Measurements from ENCODE around the gene PDPN.
"Not testable (repeated sequence)": the region's sequence is repeated elsewhere in the genome, so short reads cannot be mapped to it uniquely, and the experiment has no call there.

PDPN gene, protein sequence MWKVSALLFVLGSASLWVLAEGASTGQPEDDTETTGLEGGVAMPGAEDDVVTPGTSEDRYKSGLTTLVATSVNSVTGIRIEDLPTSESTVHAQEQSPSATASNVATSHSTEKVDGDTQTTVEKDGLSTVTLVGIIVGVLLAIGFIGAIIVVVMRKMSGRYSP

DNA sequence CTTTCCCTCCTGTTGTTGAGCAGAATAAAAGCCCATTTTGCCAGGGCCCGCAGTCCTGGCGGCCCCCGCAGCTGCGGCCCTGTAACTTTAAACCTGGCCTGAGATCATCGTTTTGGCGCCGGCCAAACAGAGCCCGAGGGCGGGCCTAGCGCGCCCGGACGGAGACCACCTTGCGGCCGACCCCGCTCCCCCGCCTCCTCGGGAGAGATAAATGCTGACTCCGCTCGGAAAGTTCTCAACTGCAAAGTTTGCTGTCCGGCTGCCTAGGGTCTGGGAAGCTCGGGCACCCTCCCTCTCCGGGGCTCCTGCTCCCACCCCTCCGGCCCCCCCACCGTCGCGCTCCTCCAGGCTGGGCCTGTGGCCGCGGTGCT lies at the start of gene PDPN:
Gene PDPN (plus strand): TSS at position 238 of the 371 bp plus-strand sequence. CDS start 202 bp downstream, outside the sequence.
- peak within 1 kb of the TSS; percentile 74 for H3K27ac ChIP-seq
- no peak for DNase-seq (ENCODE audit: low read depth, low spot score)

DNA sequence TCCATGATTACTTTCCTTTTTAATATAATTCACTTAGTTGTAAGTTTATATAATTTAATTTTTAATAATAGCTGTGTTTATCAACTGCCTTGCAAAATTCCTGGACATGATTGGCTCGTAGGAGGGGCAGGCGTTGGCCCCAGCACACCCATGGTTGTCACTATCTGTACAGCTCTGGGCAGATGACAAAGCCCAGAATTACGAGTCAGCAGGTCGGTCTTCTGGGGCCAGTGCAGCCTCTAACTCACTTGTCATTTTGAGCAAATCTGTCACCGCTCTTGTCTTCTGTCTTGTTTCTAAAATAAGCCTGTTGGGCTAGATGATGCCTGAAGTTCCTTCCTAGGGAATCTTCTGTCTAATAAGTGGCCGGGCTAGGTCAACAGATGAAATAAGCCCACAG lies 48.4 kb upstream of the PDPN start:
- no peak for DNase-seq (ENCODE audit: low read depth, low spot score)
- H3K27ac ChIP-seq: no peak overlapping the region

DNA sequence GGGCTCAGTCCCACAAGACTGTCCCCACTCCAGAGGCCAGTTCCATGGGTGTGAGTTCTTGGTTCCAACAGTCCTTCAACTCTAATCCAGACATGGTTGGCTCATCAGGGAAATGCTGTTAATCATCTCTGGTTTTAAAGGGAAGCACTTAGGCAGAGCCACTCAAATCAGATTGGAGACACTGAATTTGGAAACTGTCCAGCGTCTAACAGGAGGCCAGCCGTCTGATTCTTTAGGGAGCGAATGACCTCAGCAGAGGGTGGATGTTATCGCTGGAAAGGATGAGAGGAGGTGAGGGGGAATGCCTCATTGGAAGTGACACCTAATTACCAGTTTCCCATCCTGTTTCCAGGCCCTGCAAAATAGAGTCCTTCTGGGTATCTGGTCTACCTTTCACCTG lies 47.1 kb upstream of the PDPN start:
- no peak for DNase-seq (ENCODE audit: low read depth, low spot score)
- H3K27ac ChIP-seq: no peak overlapping the region

DNA sequence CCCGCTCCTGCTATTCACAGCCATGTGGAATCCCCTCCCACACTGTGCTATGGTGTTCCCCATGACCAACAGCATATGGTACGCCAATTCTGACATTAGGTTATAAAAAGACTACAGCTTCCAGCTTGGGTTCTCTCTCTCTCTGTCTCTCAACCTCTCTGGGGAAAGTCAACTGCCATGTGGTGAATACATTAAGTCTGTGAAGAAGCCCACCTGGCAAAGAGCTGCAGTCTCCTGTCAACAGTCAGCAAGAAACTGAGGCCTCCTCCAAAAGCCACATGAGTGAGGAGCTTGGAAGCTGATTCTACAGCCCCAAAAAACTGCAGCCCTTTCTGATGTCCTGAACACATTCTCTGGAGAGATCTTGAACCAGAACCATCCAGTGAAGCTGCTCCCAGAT lies 44.8 kb upstream of the PDPN start:
- no peak overlapping the region for H3K27ac ChIP-seq
- DNase-seq (ENCODE audit: low read depth, low spot score): no peak

DNA sequence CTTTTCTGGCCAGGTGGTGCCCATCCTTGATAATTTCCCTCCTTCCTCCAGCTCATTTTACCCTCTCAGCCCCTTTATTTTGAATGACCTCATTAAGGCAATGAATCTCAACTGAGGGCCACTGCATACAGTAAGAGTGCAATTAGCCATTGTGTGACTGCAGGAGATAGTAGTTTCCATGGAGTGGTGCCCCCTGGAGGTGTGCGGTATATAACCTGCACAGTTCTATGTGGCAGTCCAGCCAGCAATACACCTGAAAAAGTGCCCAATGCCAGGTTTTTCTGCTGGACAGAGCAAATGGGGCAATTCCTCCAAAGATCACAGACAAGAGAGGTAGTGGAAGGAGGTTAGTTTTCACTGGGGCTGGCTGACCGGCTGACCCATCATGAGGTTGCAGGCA lies 43.9 kb upstream of the PDPN start:
- H3K27ac ChIP-seq: no peak overlapping the region
- no peak for DNase-seq (ENCODE audit: low read depth, low spot score)

DNA sequence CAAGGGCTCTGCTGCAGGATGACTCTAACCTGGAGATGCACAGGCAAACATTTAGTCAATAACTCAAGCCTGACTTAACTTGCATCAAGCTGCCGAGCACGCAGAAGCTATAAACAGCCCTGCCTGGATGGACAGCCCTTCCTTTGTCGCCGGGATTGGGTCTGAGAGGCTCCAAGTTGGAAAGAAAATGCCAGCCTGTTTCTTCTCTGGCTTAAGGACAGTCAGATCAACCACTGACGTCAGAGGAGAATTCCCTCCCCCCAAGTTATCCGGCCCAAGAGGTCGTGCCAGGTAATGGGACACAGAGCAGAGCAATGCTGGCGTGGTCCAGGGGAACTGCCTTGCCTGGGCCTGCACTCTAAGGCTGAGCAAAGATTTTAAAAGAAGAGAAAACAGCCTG lies 42.8 kb upstream of the PDPN start:
- no peak overlapping the region for H3K27ac ChIP-seq
- no peak for DNase-seq (ENCODE audit: low read depth, low spot score)

DNA sequence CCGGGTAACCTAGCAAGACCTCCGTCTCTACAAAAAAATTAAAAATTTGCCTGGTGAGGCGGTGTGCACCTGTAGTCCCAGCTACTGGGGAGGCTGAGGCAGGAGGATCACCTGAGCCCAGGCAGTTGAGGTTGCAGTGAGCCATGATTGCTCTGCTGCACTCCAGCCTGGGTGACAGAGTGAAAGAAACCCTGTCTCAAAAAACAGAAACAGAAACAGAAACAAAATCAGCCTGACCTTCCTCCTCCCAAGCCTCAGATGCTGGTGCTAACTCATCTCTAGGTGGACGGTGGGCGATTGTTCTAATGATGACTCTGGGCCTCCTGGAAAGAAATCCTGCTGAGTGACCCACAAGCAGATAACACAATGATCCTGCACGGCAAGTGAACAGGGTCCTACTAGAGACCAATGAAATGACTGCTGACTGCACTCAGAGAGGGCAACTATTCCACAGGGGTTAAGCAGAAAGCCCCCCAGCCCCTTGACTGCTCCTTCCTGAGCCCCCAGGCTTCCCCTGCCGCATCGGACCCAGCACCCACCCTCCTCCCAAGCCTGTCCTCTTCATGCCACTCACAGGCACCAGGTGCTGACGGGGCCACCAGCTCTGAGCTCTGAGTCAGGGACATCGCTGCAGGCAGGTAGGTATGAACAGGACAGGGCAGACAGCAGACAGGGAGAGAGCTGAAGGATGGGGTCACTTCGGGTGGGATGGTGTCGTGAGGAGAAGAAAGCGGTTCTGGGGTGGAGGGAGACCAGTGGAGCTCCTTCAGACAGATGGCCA lies 42.0 kb upstream of the PDPN start:
- DNase-seq (ENCODE audit: low read depth, low spot score): no peak
- no peak overlapping the region for H3K27ac ChIP-seq

DNA sequence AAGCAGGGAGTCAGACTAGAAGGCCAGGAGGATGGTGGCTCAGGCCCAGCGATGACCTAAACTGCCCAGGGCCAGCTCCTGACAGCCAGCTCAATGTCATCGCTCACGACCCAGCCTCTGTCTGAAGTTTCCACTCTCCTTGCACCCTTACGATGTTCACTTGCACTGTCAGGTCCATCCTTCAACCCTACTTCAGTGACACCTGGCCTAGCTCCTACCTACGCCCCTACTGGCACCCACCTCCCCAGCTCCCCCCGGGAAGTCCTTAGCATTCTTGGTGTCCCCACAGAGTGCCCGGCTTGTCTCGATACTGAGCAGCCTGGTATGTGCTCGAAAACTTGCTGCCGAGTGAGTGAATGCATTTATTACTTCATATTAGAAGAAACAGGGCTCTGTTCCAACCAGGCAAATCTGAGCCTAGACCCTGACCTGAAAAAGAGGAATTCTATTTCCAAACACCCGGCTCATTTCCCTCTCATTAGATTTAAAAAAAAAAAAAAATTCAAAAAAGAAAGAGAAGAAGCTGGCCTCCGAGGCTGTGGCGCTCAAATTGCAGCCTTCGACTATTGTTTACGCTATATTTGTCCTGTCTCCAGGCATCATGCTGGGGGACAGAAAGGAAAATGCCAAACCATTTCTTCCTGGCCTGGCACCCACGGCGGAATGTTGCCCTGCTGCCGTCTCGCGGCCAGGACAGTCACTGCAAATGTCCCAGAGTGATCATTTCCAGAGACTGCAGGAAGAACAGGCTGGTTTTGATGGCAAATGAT lies 40.0 kb upstream of the PDPN start:
- DNase-seq (ENCODE audit: low read depth, low spot score): no peak
- no peak overlapping the region for H3K27ac ChIP-seq

DNA sequence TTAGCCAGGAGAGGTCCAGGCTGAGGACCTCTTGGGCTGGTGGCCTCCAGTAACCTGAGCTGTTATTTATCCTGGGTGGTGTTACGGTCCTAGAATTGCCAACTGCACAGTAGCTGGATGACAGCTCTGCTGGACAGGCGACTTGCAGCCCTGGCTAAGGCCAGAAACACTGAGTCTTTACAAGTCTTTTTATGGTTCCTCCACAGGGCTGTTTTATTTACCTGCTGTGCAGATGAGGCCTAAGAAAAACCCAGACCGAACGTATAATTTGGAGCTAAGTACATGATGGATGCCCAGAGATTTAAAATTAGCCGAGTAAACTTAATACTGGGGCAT lies 39.4 kb upstream of the PDPN start:
- DNase-seq (ENCODE audit: low read depth, low spot score): no peak
- H3K27ac ChIP-seq: no peak overlapping the region

DNA sequence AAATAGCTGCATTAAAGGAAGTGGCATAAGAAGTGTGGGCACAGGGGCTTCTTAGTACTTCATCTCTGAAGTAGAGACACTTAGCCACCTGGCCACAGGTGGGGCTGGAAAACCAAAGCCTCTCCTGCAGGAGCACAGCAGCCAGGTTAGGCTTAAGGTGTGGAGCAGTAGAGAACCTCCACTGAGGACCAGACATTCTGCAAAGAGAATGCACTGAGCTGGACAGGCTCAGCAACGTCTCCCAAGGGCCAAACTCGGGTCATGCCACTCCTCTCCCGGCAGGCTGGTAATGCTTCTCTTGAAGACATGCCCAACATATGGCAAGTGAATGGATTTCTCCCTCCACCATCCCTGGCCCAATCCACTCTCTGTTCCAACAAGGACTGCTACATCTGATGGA lies 36.8 kb upstream of the PDPN start:
- DNase-seq (ENCODE audit: low read depth, low spot score): no peak
- H3K27ac ChIP-seq: no peak overlapping the region

DNA sequence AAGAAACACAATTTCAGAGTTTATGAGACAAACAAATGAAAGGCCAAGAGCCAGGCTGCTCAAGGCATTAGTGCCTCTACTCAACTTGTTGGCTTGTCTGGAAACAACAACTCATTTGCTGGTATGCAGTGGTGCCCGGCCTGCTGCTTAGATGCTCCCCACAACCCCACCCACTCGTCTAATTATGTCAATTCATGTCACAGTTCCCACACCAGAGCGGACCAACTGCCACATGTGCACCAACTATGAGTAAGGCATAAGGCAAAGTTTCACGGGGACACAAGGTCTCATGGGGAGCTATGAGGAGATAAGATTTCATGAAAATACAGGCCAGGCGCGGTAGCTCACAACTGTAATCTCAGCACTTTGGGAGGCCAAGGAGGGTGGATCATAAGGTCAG lies 35.4 kb upstream of the PDPN start:
- DNase-seq (ENCODE audit: low read depth, low spot score): no peak
- no peak overlapping the region for H3K27ac ChIP-seq

DNA sequence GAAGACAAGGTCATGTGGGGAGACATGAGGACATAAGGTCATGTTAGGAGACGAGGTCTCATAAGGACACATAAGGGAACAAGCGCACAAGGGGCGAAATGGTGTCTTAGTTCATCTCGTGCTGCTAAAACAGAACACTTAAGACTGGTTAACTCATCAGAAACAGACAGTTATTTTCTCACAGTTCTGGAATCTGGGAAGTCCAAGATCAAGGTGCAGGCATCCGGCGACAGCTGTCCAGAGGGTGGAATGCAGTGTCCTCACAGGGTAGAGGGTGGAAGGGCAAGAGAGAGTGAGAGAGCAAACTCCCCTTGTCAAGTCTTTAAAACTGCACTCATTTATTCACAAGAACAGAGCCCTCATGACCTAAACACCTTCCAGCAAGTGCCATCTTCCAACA lies 34.6 kb upstream of the PDPN start:
- no peak overlapping the region for H3K27ac ChIP-seq
- no peak for DNase-seq (ENCODE audit: low read depth, low spot score)

DNA sequence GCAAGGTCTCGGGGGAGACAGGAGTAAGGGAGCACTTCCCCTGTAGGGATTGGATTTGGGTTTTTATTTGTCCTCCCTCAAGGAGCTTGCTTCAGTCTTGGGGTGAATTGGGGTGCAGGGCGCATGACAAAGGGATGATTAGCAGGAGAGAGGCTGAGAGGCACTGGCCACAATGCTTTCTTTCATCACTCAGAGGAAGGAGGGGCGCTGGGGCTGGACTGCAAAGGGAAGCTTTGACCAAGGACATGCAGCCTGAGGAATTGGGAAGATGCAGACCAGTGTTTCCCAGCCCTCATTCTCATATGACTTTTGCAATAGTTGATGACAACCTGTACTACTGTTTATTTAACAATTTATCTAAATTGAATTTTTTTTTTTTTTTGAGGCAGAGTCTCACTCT lies 34.1 kb upstream of the PDPN start:
- DNase-seq (ENCODE audit: low read depth, low spot score): no peak
- H3K27ac ChIP-seq: no peak overlapping the region

DNA sequence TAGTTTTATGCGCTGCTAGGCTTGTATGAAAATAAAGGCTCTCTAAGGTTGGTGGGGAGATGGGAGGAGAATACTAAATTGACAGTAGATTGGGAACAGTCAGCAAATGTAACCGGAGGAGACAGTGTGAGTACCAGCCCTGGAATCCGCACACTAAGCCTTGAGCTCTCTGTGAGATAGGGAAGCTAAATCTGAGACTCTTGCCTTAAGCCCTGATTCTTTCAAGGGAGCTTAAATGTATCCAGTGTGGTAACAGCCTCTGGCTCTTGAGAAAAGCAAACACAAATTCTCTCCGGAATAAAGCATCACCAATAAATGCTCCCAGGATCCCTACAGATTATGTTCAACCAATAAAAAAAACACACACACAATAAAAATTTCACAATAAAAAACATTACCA lies 33.0 kb upstream of the PDPN start:
- no peak overlapping the region for H3K27ac ChIP-seq
- no peak for DNase-seq (ENCODE audit: low read depth, low spot score)

DNA sequence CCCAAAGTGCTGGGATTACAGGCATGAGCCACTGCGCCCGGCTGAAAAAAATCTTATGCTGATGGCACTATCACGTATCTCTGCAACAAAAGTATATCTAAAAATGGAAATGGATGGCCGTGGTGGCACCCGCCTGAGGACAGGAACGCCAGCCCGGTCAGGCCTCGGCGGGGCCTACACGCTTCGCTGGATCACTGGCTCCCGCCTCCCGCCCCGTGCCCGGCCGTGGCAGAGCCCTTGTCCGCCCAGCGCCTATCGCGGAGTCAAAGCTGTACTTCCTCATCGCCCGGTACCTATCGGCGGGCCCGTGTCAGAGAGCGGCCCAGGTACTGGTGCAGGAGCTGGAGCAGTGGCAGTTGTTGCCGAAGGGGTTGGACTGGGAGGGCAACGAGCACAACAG lies 28.8 kb upstream of the PDPN start:
- DNase-seq (ENCODE audit: low read depth, low spot score): no peak
- H3K27ac ChIP-seq: no peak overlapping the region

DNA sequence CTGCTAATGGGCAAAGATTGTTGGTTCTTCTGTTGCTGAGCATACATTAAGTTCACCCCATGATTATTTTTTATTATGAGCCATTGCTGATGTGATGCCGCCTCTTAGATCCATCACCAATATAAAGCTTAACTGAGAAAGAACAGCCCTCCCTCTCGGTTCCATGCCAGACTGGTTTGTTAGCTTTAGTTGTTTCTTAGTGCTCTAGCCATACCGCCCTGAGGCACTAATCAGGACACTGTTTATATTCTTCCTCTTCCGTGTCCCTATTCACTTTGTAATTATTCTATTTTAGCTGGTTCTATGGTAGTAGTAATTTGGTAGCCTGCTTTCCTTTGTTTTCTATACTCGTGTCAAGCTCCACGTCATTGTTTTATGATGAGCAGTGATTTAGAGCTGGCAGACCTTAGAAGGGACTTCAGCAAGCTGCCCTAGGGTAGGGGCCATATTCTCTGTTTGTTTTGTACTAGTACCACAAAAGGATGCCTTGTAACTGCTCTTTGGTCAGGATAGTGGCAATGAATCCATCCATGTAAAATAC lies 27.3 kb upstream of the PDPN start:
- DNase-seq (ENCODE audit: low read depth, low spot score): no peak
- H3K27ac ChIP-seq: no peak overlapping the region

DNA sequence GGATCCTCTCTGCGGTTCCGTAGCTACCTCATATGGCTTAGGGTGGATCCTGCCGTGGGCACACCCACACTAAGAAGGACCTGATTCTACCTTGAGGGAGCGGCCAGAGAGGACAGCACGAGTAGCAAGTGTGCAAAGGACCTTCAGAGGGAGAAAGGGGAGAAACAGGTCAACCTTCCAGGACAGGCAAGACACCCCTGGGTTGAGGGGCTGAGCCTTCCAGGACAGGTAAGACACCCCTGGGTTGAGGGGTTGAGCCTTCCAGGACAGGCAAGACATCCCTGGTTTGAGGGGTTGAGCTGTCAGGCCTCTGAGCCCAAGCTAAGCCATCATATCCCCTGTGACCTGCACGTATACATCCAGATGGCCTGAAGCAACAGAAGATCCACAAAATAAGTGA lies 23.1 kb upstream of the PDPN start:
- H3K27ac ChIP-seq: no peak overlapping the region
- DNase-seq (ENCODE audit: low read depth, low spot score): no peak

DNA sequence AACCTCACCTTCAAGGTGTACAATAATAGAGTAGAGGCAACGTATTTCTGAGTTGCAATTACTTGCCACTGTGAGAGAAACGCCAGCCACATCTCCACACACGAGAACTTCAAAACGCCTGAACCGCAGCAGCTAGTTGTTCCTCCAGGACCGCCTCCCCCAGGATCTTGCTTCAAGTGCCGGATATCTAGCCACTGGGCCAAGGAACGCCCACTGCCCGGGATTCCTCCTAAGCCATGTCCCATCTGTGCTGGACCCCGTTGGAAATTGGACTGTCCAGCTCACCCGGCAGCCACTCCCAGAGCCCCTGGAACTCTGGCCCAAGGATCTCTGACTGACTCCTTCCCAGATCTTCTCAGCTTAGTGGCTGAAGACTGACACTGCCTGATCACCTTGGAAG lies 20.7 kb upstream of the PDPN start:
- DNase-seq (ENCODE audit: low read depth, low spot score); H3K27ac ChIP-seq: not testable (repeated sequence)

DNA sequence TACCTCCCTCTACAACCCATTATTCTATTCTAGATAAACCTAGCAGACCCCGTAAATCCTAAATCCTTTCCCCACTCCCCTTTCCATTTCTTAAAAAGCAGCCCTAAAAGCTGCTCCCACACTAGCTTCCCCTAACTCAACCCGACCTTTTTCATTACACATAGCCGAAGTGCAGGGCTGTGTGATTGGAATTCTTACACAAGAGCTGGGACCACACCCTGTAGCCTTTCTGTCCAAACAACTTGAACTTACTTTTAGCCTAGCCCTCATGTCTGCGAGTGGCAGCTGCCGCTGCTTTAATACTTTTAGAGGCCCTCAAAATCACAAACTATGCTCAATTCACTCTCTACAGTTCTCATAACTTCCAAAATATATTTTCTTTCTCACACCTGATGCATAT lies 19.6 kb upstream of the PDPN start:
- H3K27ac ChIP-seq: no peak overlapping the region
- DNase-seq (ENCODE audit: low read depth, low spot score): no peak

DNA sequence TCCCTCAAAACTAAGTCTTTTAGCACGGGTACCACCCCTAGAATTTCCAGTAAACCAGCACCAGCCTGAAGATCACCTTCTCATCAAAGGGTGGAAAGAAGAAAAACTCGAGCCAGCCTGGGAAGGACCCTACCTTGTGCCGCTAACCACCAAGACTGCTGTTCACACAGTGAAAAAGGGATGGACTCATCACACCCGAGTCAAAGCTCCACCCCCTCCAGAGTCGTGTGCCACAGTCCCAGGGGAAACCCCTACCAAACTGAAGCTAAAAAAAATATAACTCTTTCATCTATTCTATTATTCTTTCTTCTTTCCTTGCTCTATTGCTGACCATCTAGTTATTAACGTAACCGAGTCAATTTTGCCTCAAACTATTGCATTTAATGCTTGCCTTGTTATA lies 13.2 kb upstream of the PDPN start:
- H3K27ac ChIP-seq; DNase-seq (ENCODE audit: low read depth, low spot score): not testable (repeated sequence)

DNA sequence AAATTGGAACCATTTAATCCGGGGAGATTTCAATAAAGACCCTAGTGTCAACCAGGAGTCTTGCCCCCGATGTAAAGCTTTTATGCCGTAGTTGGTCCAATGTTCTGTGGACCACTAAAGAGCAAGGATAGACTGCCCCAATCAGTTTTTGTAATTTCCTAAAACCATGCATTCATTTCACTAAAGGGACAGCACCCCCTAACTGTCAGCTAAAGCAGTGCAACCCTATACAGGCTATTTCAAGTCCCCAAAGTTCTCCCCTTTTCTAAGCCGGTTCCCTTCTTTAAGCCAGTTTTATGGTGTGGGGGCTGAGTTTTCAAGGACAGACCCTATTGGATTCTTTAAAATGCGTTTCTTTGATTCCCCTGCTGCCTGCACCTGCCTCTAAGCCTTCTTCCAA lies 12.7 kb upstream of the PDPN start:
- no peak for DNase-seq (ENCODE audit: low read depth, low spot score)
- no peak overlapping the region for H3K27ac ChIP-seq
